Duodenal mucosa (tissue), 2 donors: ENCODE results near the gene TMEM106B.
"Not testable (repeated sequence)": the region's sequence is repeated elsewhere in the genome, so short reads cannot be mapped to it uniquely, and the experiment has no call there.

Experiments
- H3K27ac ChIP-seq: one replicate; pipeline ENCODE4 v1.7.0; 2013; ENCODE audit warnings: low read depth, low read length
- H3K27me3 ChIP-seq, 2 donors: one replicate each; pipeline ENCODE4 v1.7.0; 2013; ENCODE audit warnings: low read length in 2 of 2, control low read depth in 1 of 2; ENCODE audit not compliant: insufficient read depth in 2 of 2, control insufficient read depth in 1 of 2
- H3K36me3 ChIP-seq, 2 donors: one replicate each; pipeline ENCODE4 v1.7.0; 2013; ENCODE audit warnings: low read length in 2 of 2, control low read depth in 1 of 2; ENCODE audit not compliant: insufficient read depth in 2 of 2, control insufficient read depth in 1 of 2
- H3K4me1 ChIP-seq, 2 donors: one replicate each; pipeline ENCODE4 v1.7.0; 2013; ENCODE audit warnings: low read length in 2 of 2, control low read depth in 1 of 2; ENCODE audit not compliant: insufficient read depth in 2 of 2, control insufficient read depth in 1 of 2
- H3K4me3 ChIP-seq, 2 donors: one replicate each; pipeline ENCODE4 v1.7.0; 2013; ENCODE audit warnings: low read length in 2 of 2, low read depth in 1 of 2
- H3K9ac ChIP-seq, 2 donors: one replicate each; pipeline ENCODE4 v1.7.0; 2013; ENCODE audit warnings: low read length in 2 of 2, low read depth in 1 of 2
- H3K9me3 ChIP-seq, 2 donors: one replicate each; pipeline ENCODE4 v1.7.0; 2013; ENCODE audit warnings: low read length in 2 of 2, control low read depth in 1 of 2; ENCODE audit not compliant: control insufficient read depth in 1 of 2

TMEM106B gene

DNA sequence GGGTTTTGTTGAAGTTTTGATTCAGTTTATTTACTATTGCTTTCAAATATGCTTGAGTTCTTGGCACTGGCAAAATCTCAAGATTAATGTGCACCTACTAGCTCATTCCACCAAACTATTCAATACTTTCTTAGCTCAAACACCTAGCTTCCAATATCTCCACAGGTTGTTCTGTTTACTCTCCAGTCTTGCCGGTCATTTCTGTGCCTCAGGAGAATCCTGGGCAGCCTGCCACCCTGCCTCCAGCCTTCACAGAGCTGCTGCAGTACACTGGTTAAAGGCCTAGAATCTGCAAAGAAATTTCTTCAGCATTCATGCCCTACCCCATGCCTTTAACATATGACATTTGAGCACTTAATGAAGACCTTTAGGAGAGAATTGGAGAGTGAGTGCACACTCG lies 4.0 kb upstream of the TMEM106B start:
- H3K4me3 ChIP-seq = no peak overlapping the region
- no peaks in the 10 kb centered on the region for H3K9me3 ChIP-seq
- no peak overlapping the region for H3K27ac ChIP-seq
- no peaks in the 10 kb centered on the region for H3K36me3 ChIP-seq
- peaks cover 2 to 3% of the 10 kb centered on the region in 2 donors for H3K4me1 ChIP-seq
- H3K27me3 ChIP-seq = no peaks in the 10 kb centered on the region
- H3K9ac ChIP-seq = no peak overlapping the region

- Histone ChIP-seq H3K36me3 (no peaks in the 10 kb centered on the region), H3K4me1 (peaks cover 6 to 10% of the 10 kb centered on the region in 2 donors), H3K27me3 (no peaks in the 10 kb centered on the region), H3K9ac (no peak overlapping the region), H3K4me3 (no peak overlapping the region), H3K27ac (no peak overlapping the region), H3K9me3 (no peaks in the 10 kb centered on the region)
Measured at GRCh38 chr7:12209221-12209620, 1.9 kb upstream of the TMEM106B start.

DNA sequence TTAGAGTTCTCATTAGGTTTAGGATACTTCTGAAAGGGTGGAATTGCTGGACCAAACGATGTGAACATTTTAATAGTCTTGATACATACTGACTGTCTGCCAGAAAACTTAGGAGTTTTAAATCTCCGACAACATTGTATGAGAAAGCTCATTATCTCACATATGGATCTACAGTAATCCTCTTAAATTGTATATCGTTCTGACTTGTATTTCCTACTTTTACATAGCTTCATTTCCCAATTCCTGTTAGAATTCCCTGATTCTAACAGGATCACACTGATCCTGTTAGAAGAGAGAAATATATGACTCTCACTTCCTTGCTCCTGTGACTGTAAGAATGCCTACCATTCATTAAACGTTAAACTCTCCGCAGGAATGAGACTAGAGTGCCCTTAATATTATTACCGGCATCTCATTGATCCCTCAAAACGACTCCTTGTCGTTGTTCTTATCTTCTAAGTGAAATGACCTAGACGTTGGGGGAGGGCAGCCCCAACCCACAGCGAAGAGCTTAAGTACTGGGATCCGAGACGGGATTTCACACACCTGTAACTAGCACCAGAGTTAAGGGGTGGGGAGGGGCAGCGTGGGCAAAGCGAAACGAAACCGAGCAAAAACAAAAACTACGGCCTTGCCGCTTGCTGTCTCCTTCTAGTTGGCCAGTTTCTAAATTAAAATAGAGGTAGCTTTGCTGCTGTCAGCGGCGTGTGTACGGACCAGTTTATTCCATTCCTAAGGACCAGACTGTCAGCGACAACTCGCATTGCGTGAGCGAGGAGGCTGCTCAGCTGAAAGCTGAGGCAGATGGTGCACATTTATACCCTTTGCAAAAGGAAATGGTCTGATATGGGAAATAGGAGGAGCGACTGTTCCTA lies 678 bp upstream of the TMEM106B start:
- no peaks in the 10 kb centered on the region for H3K27me3 ChIP-seq
- H3K27ac ChIP-seq = peak overlapping the region; percentile 94
- H3K4me1 ChIP-seq = peaks cover 6 to 10% of the 10 kb centered on the region in 2 donors
- H3K36me3 ChIP-seq = peaks cover 0 to 3% of the 10 kb centered on the region in 2 donors
- H3K9me3 ChIP-seq = no peaks in the 10 kb centered on the region
- H3K4me3 ChIP-seq = peak overlapping the region; percentile 79 to 93
- peak overlapping the region; percentile 70 to 88 for H3K9ac ChIP-seq

DNA sequence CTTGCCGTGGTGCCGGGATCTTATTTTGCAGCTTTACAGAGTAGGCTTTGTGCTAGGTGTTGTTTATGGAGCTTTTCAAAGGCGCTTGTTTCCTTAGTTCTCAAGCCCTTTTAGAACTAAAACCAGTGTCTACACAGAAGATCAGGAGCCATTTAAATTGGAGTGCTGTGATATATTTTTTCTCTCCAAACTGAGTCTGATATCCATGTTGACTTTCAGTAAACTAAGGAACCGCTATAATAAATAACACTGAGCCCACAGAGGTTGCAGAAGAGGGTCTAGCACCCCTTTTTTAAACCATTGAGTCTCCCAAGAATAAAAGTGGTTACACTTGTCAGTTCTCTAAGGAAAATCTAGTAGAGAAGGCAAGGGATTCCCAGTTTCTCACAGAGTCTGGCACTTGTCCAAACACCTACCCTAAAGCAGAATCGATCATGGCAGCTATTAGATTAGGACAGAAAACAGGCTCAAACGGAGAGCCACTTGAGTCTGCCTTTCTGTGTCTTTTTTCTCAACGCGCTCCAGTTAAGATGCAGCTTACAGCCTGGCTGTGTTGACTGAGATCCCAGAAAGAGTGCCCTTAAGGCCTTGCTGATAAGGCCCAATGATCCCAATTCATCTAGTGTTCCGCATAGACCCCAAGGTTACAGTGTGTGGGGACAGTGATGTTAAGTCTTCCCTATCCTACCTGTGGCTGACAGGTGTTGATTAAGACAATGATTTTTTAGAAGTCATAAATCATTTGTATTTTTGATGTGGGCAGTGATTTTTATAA lies 804 bp downstream of the TMEM106B start:
- no peaks in the 10 kb centered on the region for H3K27me3 ChIP-seq
- H3K4me3 ChIP-seq = peak overlapping the region; percentile 79 to 93
- peaks cover 6 to 10% of the 10 kb centered on the region in 2 donors for H3K4me1 ChIP-seq
- peak overlapping the region; percentile 70 to 88 for H3K9ac ChIP-seq
- H3K27ac ChIP-seq = peak overlapping the region; percentile 95
- H3K9me3 ChIP-seq = no peaks in the 10 kb centered on the region
- H3K36me3 ChIP-seq = peaks cover 3 to 5% of the 10 kb centered on the region in 2 donors

- Histone ChIP-seq H3K27me3 (no peaks in the 10 kb centered on the region), H3K9ac (no peak overlapping the region), H3K27ac (no peak overlapping the region), H3K9me3 (no peaks in the 10 kb centered on the region), H3K4me3 (no peak overlapping the region), H3K36me3 (peaks cover 12 to 13% of the 10 kb centered on the region in 2 donors), H3K4me1 (peaks cover under 1 to 5% of the 10 kb centered on the region in 2 donors)
Measured at GRCh38 chr7:12217311-12217710, 6.2 kb downstream of the TMEM106B start.

GRCh38 chr7:12220389-12221046 lies 9.4 kb downstream of the TMEM106B start:
- no peak overlapping the region for H3K9ac ChIP-seq
- H3K4me1 ChIP-seq = no peaks in the 10 kb centered on the region
- H3K9me3 ChIP-seq = no peaks in the 10 kb centered on the region
- H3K36me3 ChIP-seq = peaks cover 14 to 16% of the 10 kb centered on the region in 2 donors
- no peak overlapping the region for H3K4me3 ChIP-seq
- H3K27ac ChIP-seq = no peak overlapping the region
- H3K27me3 ChIP-seq = no peaks in the 10 kb centered on the region

DNA sequence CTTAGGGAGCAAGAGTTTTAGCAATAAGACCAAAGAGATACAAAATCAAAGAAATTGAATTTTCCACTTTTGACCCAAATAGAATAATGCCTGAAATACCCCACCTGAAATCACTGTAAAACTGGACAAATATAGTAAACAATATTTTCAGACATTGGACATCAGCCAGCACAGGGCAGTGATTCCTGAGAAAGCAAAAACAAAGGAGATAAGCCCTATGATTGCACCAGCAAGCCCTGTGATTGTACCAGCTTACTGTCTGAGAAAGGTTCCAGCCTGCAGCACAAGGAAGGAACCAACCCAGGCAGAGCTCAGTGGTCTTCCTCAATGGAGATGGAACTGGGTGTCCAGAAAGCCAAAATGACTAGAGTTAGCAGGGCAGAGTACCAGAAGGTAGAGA lies 10.3 kb downstream of the TMEM106B start:
- peaks cover 11 to 14% of the 10 kb centered on the region in 2 donors for H3K36me3 ChIP-seq

DNA sequence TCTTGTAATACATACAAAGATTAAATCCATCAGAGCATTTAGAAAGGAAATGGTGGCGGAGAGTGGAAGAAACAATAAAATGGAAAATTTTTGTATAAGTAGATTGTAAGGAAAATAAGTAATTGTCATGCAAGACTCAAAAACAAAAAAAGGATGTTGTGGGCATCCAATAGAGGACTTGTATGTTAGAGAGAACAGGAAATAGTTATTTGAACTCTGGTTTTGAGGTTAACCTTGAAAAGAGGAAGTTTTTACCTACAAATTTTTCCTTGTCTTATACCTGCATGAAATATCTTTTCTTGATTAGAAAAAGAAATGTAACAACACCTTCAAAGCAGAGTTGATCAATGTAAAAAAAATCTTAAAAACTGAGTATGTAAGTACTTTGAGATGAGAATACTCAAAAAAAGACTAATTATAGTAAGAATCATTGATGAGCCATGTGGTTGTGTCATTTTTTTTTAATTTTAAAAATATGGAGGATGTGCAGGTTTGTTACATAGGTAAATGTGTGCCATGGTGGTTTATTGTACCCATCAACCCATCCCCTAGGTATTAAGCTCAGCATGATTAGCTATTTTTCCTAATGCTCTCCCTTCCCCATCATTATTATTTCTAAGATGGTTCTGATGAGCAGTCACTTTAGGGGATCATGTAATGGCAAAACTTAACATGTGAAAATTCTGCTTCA lies 11.9 kb downstream of the TMEM106B start:
- H3K4me3 ChIP-seq = no peak overlapping the region
- H3K27ac ChIP-seq = no peak overlapping the region
- peaks cover 11 to 14% of the 10 kb centered on the region in 2 donors for H3K36me3 ChIP-seq

More for the DNA sequence above, 10.3 kb downstream of the TMEM106B start:
- H3K4me3 ChIP-seq = no peak overlapping the region
- H3K27me3 ChIP-seq = no peaks in the 10 kb centered on the region
- H3K27ac ChIP-seq = no peak overlapping the region
- H3K9me3 ChIP-seq = no peaks in the 10 kb centered on the region
- no peak overlapping the region for H3K9ac ChIP-seq
- H3K4me1 ChIP-seq = no peaks in the 10 kb centered on the region

GRCh38 chr7:12225017-12225416 lies 13.9 kb downstream of the TMEM106B start:
- H3K9me3 ChIP-seq, H3K36me3 ChIP-seq, H3K4me1 ChIP-seq, H3K9ac ChIP-seq, H3K4me3 ChIP-seq, H3K27ac ChIP-seq, H3K27me3 ChIP-seq: not testable (repeated sequence)

More for the DNA sequence above, 11.9 kb downstream of the TMEM106B start:
- H3K4me1 ChIP-seq = no peaks in the 10 kb centered on the region
- H3K9ac ChIP-seq = no peak overlapping the region
- no peaks in the 10 kb centered on the region for H3K9me3 ChIP-seq
- no peaks in the 10 kb centered on the region for H3K27me3 ChIP-seq
